WTC11 (cell line): Measurements from ENCODE around the gene SHROOM3. TPM values are rescaled to one million over a fixed set of nuclear protein-coding genes. Genes with fewer than 3 reads are reported as not detected.

Experiments
- ATAC-seq: fragments of 200-7000 bp; cut with Tn5 transposase; 2 replicates; pipeline ENCODE4 v1.10.0; 2021; ENCODE audit warnings: mild to moderate bottlenecking, moderate library complexity
- CTCF ChIA-PET: fragments of 300-600 bp; sonication (Branson Sonifier 250); formaldehyde crosslinking; loops from one replicate; lab custom pipeline; 2021; ENCODE audit warnings: antibody characterized with exemption; lab: Charles Lee
- POLR2A ChIA-PET: fragments of 350-600 bp; sonication (Branson Sonifier 250); formaldehyde crosslinking; loops from one replicate; lab custom pipeline; 2021; ENCODE audit warnings: antibody characterized with exemption; lab: Charles Lee
- DNase-seq: peaks from one replicate; pipeline ENCODE4 v3.0.0; 2021; ENCODE audit warnings: low spot score
- H3K27ac Mint-ChIP-seq: 2 replicates; pipeline ENCODE4 v1.8.0; 2021; ENCODE audit warnings: mixed read lengths
- H3K27me3 Mint-ChIP-seq: 2 replicates; pipeline ENCODE4 v1.8.0; 2021; ENCODE audit warnings: low read depth, mild to moderate bottlenecking, moderate library complexity, mixed read lengths
- H3K36me3 Mint-ChIP-seq: 2 replicates; pipeline ENCODE4 v1.8.0; 2021; ENCODE audit warnings: mixed read lengths
- H3K4me1 Mint-ChIP-seq: 2 replicates; pipeline ENCODE4 v1.8.0; 2022; ENCODE audit warnings: mixed read lengths
- H3K4me3 Mint-ChIP-seq: 2 replicates; pipeline ENCODE4 v1.8.0; 2021; ENCODE audit warnings: mild to moderate bottlenecking, moderate library complexity, mixed read lengths
- H3K9me3 Mint-ChIP-seq: 2 replicates; pipeline ENCODE4 v1.8.0; 2021; ENCODE audit warnings: mixed read lengths
- ATF2 ChIP-seq: sonication (generic); formaldehyde crosslinking; IDR thresholded peaks from 2 replicates; pipeline ENCODE4 v1.8.1; 2022; ENCODE audit warnings: low read depth, missing genetic modification reagents, borderline replicate concordance
- ATF6 ChIP-seq: sonication (generic); formaldehyde crosslinking; IDR thresholded peaks from 2 replicates; pipeline ENCODE4 v1.8.1; 2023; ENCODE audit warnings: mild to moderate bottlenecking, missing genetic modification reagents
- FOXK1 ChIP-seq: sonication (generic); formaldehyde crosslinking; IDR thresholded peaks from 2 replicates; pipeline ENCODE4 v1.8.0; 2022; ENCODE audit warnings: mild to moderate bottlenecking, moderate library complexity, missing genetic modification reagents
- FOXP1 ChIP-seq: sonication (generic); formaldehyde crosslinking; IDR thresholded peaks from 2 replicates; pipeline ENCODE4 v1.8.0; 2022; ENCODE audit warnings: missing genetic modification reagents, mild to moderate bottlenecking, moderate library complexity, borderline replicate concordance
- GTF2I ChIP-seq: fragments of 250-450 bp; sonication (Bioruptor Pico); conservative IDR thresholded peaks from 2 replicates; pipeline ENCODE4 v1.4.0; 2021; ENCODE audit warnings: mild to moderate bottlenecking
- MYBL2 ChIP-seq: sonication (generic); formaldehyde crosslinking; IDR thresholded peaks from 2 replicates; pipeline ENCODE4 v1.8.1; 2023; ENCODE audit warnings: mild to moderate bottlenecking, moderate library complexity, missing genetic modification reagents
- NFE2L1 ChIP-seq: sonication (generic); formaldehyde crosslinking; IDR thresholded peaks from 2 replicates; pipeline ENCODE4 v1.8.1; 2023; ENCODE audit warnings: missing genetic modification reagents
- RELA ChIP-seq: sonication (generic); formaldehyde crosslinking; IDR thresholded peaks from 2 replicates; pipeline ENCODE4 v1.8.1; 2022; ENCODE audit warnings: missing genetic modification reagents, mild to moderate bottlenecking, borderline replicate concordance
- SMAD3 ChIP-seq: sonication (generic); formaldehyde crosslinking; IDR thresholded peaks from 2 replicates; pipeline ENCODE4 v1.8.0; 2022; ENCODE audit warnings: missing genetic modification reagents, mild to moderate bottlenecking, borderline replicate concordance
- STAT6 ChIP-seq: sonication (generic); formaldehyde crosslinking; conservative IDR thresholded peaks from 2 replicates; pipeline ENCODE4 v1.8.1; 2023; ENCODE audit warnings: mild to moderate bottlenecking, low read depth, missing genetic modification reagents, moderate library complexity
- ZMAT4 ChIP-seq: fragments of 250-450 bp; sonication (Bioruptor Pico); IDR thresholded peaks from 2 replicates; pipeline ENCODE4 v1.9.0; 2021; ENCODE audit warnings: mild to moderate bottlenecking
- ZNF138 ChIP-seq: sonication (generic); formaldehyde crosslinking; conservative IDR thresholded peaks from 2 replicates; pipeline ENCODE4 v1.8.1; 2022; ENCODE audit warnings: mild to moderate bottlenecking, moderate library complexity, missing genetic modification reagents
- ZNF317 ChIP-seq: sonication (generic); formaldehyde crosslinking; IDR thresholded peaks from 2 replicates; pipeline ENCODE4 v1.8.1; 2023; ENCODE audit warnings: low read depth, mild to moderate bottlenecking, moderate library complexity, missing genetic modification reagents, borderline replicate concordance
- ZNF416 ChIP-seq: fragments of 250-450 bp; sonication (Bioruptor Pico); IDR thresholded peaks from 2 replicates; pipeline ENCODE4 v1.9.0; 2021; ENCODE audit warnings: mild to moderate bottlenecking, inconsistent platforms
- ZNF423 ChIP-seq: fragments of 250-450 bp; sonication (Bioruptor Pico); IDR thresholded peaks from 2 replicates; pipeline ENCODE4 v2.1.2; 2022; ENCODE audit warnings: mild to moderate bottlenecking, moderate library complexity
- ZNF532 ChIP-seq: fragments of 250-450 bp; sonication (Bioruptor Pico); IDR thresholded peaks from 2 replicates; pipeline ENCODE4 v1.9.0; 2021; ENCODE audit warnings: mild to moderate bottlenecking, borderline replicate concordance
- total RNA-seq: library from RNA; stranded (reverse); gene quantifications from 3 replicates; pipeline ENCODE4 v1.2.3, GENCODE V29; 2021
- TF ChIP-seq, protein P1 (sequence below): sonication (generic); formaldehyde crosslinking; IDR thresholded peaks from 2 replicates; pipeline ENCODE4 v1.8.1; 2023; ENCODE audit warnings: mild to moderate bottlenecking, missing genetic modification reagents
- TF ChIP-seq, protein P2 (sequence below): sonication (generic); formaldehyde crosslinking; IDR thresholded peaks from 2 replicates; pipeline ENCODE4 v1.8.1; 2022; ENCODE audit warnings: missing genetic modification reagents, borderline replicate concordance

SHROOM3 gene
- total RNA-seq, 1 experiment from 2014 or later: 71.9 TPM

- TF ChIP-seq, protein P1, sequence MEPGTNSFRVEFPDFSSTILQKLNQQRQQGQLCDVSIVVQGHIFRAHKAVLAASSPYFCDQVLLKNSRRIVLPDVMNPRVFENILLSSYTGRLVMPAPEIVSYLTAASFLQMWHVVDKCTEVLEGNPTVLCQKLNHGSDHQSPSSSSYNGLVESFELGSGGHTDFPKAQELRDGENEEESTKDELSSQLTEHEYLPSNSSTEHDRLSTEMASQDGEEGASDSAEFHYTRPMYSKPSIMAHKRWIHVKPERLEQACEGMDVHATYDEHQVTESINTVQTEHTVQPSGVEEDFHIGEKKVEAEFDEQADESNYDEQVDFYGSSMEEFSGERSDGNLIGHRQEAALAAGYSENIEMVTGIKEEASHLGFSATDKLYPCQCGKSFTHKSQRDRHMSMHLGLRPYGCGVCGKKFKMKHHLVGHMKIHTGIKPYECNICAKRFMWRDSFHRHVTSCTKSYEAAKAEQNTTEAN (CRISPR knock-in tag): no peak
- no peak for TF ChIP-seq NFE2L1 (CRISPR knock-in tag)
- no peak for TF ChIP-seq MYBL2
- TF ChIP-seq FOXP1: no peak
- no peak for TF ChIP-seq FOXK1 (CRISPR knock-in tag)
These were observed 242.7 kb downstream of the SHROOM3 start (continued) for GRCh38 chr4:76677571-76678326.

GRCh38 chr4:76679691-76680090 is 244.7 kb downstream of the SHROOM3 start:
- no peaks in the 10 kb centered on the region for H3K27me3 Mint-ChIP-seq
- no peak for ATAC-seq
- no peaks in the 10 kb centered on the region for H3K9me3 Mint-ChIP-seq
- no peak overlapping the region for H3K4me3 Mint-ChIP-seq
- ChIA-PET CTCF (interaction anchor here (1.2 kb wide), 1 partner anchor 53 kb away, joined by 3 read pairs; no protein-coding TSS in a partner anchor), POLR2A (interaction anchor here (0.8 kb wide), 1 partner anchor 9 kb away, joined by 3 read pairs; no protein-coding TSS in a partner anchor)
- H3K4me1 Mint-ChIP-seq: peaks cover 20% of the 10 kb centered on the region
- H3K27ac Mint-ChIP-seq: no peak overlapping the region
- no peaks in the 10 kb centered on the region for H3K36me3 Mint-ChIP-seq
- DNase-seq: no peak
- TF ChIP-seq ATF6 (CRISPR knock-in tag): no peak
- TF ChIP-seq ZNF416 (CRISPR knock-in tag): no peak
- no peak for TF ChIP-seq RELA (CRISPR knock-in tag)
- no peak for TF ChIP-seq STAT6 (CRISPR knock-in tag)
- TF ChIP-seq ZNF423: no peak
- no peak for TF ChIP-seq GTF2I (CRISPR knock-in tag)
- no peak for TF ChIP-seq ATF2 (CRISPR knock-in tag)
- TF ChIP-seq SMAD3: no peak
- no peak for TF ChIP-seq ZMAT4 (CRISPR knock-in tag)
- TF ChIP-seq, protein P2, sequence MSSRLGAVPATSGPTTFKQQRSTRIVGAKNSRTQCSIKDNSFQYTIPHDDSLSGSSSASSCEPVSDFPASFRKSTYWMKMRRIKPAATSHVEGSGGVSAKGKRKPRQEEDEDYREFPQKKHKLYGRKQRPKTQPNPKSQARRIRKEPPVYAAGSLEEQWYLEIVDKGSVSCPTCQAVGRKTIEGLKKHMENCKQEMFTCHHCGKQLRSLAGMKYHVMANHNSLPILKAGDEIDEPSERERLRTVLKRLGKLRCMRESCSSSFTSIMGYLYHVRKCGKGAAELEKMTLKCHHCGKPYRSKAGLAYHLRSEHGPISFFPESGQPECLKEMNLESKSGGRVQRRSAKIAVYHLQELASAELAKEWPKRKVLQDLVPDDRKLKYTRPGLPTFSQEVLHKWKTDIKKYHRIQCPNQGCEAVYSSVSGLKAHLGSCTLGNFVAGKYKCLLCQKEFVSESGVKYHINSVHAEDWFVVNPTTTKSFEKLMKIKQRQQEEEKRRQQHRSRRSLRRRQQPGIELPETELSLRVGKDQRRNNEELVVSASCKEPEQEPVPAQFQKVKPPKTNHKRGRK (CRISPR knock-in tag): no peak
- TF ChIP-seq ZNF138: no peak
- no peak for TF ChIP-seq ZNF317 (CRISPR knock-in tag)
- TF ChIP-seq ZNF532 (CRISPR knock-in tag): no peak
